H1 (cell line): ENCODE data around the gene SLC22A14. TPM values are rescaled to one million over a fixed set of nuclear protein-coding genes. Genes with fewer than 3 reads are reported as not detected.

Experiments used
- CBX5 ChIP-seq: fragments of 300-800, 300-1000 bp; sonication (generic); IDR thresholded peaks from 2 replicates; pipeline ENCODE4 v1.7.1; 2016; ENCODE audit warnings: antibody characterized with exemption, low read length, low read depth
- CHD2 ChIP-seq: IDR thresholded peaks from 2 replicates; pipeline ENCODE4 v1.6.1; 2012; ENCODE audit warnings: low read length, improper control_type of control experiment
- CHD7 ChIP-seq: fragments of 300-600 bp; sonication (generic); IDR thresholded peaks from 2 replicates; pipeline ENCODE4 v1.7.1; 2012; ENCODE audit warnings: low read length, moderate library complexity, mild to moderate bottlenecking, inconsistent platforms; ENCODE audit not compliant: insufficient replicate concordance
- CREB1 ChIP-seq: IDR thresholded peaks from 2 replicates; pipeline ENCODE4 v1.6.1; 2012; ENCODE audit warnings: inconsistent platforms
- GABPA ChIP-seq: IDR thresholded peaks from 2 replicates; pipeline ENCODE4 v1.6.1; 2011; ENCODE audit warnings: mild to moderate bottlenecking, low read length, moderate library complexity, borderline replicate concordance; ENCODE audit not compliant: insufficient read depth
- POLR2AphosphoS5 ChIP-seq: IDR thresholded peaks from 2 replicates; pipeline ENCODE4 v1.6.1; 2011; ENCODE audit warnings: low read depth, low read length
- RAD21 ChIP-seq, 2 experiments: IDR thresholded peaks in 1 of 2; conservative IDR thresholded peaks in 1 of 2; 2 replicates each; pipeline ENCODE4 v1.6.1; 2011; ENCODE audit warnings: low read depth in 2 of 2, low read length in 2 of 2, improper control_type of control experiment in 1 of 2, inconsistent platforms in 1 of 2, mild to moderate bottlenecking in 1 of 2, moderate library complexity in 1 of 2
- SRF ChIP-seq: IDR thresholded peaks from 2 replicates; pipeline ENCODE4 v1.6.1; 2011; ENCODE audit warnings: mild to moderate bottlenecking, low read depth, low read length, moderate library complexity
- TAF1 ChIP-seq: IDR thresholded peaks from 2 replicates; pipeline ENCODE4 v1.6.1; 2011; ENCODE audit warnings: mild to moderate bottlenecking, low read depth, low read length
- TAF7 ChIP-seq: optimal IDR thresholded peaks from 2 replicates; pipeline ENCODE3; 2011; ENCODE audit warnings: low read depth, mild to moderate bottlenecking, inconsistent platforms, low read length, moderate library complexity, borderline replicate concordance
- TEAD4 ChIP-seq: IDR thresholded peaks from 2 replicates; pipeline ENCODE4 v1.6.1; 2012; ENCODE audit warnings: low read depth, low read length, inconsistent platforms, mixed read lengths
- YY1 ChIP-seq: IDR thresholded peaks from 2 replicates; pipeline ENCODE4 v1.6.1; 2011; ENCODE audit warnings: low read depth, mild to moderate bottlenecking, low read length
- polyA plus RNA-seq, 7 experiments: library from polyadenylated mRNA; depleted of rRNA in 3 of 7; stranded (reverse) in 5 of 7; unstranded in 2 of 7; fragments of >200 nt in 5 of 7; fragments of 200-250 nt in 2 of 7; gene quantifications; 1 replicate in 5 of 7; 2 replicates in 1 of 7; 4 replicates in 1 of 7; pipeline versions ENCODE4 v1.2.1 to v1.2.3, GENCODE V29; 2011 to 2013; ENCODE audit warnings: missing spikeins in 2 of 7, mixed read lengths in 2 of 7
- total RNA-seq: library from RNA; stranded (reverse); fragmentation: NEBNext Ultra II Directional; extraction: Animal tissue kit (Norgen Biotek cat#: 25700); gene quantifications from 2 replicates; pipeline ENCODE4 v1.2.1, GENCODE V29; 2021

SLC22A14 gene
- total and polyA plus RNA-seq, 2 of the 8 experiments (the other 6 are each of a cell fraction or from before 2014, with no cell fraction given): 0.03 TPM; not detected in 1

- no peak for TF ChIP-seq CHD7
- no peak for TF ChIP-seq CBX5
- no peak for TF ChIP-seq CHD2
- TF ChIP-seq POLR2AphosphoS5: no peak
- no peak for TF ChIP-seq TAF1
- no peak for TF ChIP-seq SRF
- TF ChIP-seq TAF7: no peak
- TF ChIP-seq GABPA: no peak
- no peak for TF ChIP-seq YY1
- TF ChIP-seq CREB1: no peak
- no peak for TF ChIP-seq TEAD4
- TF ChIP-seq RAD21 (IDR thresholded peaks at IDR 0.05 in 1 of 2, conservative IDR thresholded peaks at IDR 0.05 in 1 of 2; ENCODE audit: low read depth in 2 of 2, low read length in 2 of 2): no peak
These were observed 26.5 kb upstream of the SLC22A14 start (continued) for GRCh38 chr3:38255627-38256026.
